PC-3 (cell line): ENCODE data around the gene CHKA.

Source experiments
- CTCF ChIP-seq: fragments of 300-600 bp; sonication (generic); conservative IDR thresholded peaks from 2 replicates; pipeline ENCODE4 v1.5.1; 2017; ENCODE audit warnings: antibody characterized with exemption, low read depth, mild to moderate bottlenecking, low read length
- EZH2 ChIP-seq: fragments of 300-600 bp; sonication (generic); IDR thresholded peaks from one replicate; pipeline ENCODE4 v1.6.1; 2017; ENCODE audit warnings: antibody characterized with exemption, mild to moderate bottlenecking, low read length; ENCODE audit not compliant: unreplicated experiment

- TF ChIP-seq CTCF (no peak), EZH2 (no peak)
Observed at GRCh38 chr11:68007498-68008380, 113.4 kb downstream of the CHKA start.
